ENCODE data around the gene OR2L8. TPM values are rescaled to one million over a fixed set of nuclear protein-coding genes. Genes with fewer than 3 reads are reported as not detected.
A peak's percentile ranks its signal among the peaks of the same experiment; 100 is the strongest.

Gene OR2L8, protein sequence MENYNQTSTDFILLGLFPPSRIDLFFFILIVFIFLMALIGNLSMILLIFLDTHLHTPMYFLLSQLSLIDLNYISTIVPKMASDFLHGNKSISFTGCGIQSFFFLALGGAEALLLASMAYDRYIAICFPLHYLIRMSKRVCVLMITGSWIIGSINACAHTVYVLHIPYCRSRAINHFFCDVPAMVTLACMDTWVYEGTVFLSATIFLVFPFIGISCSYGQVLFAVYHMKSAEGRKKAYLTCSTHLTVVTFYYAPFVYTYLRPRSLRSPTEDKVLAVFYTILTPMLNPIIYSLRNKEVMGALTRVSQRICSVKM
- not detected in 2 replicates for total RNA-seq (2014; rRNA removed; shearing (Covaris generic))

GRCh38 chr1:247948558-247948957 is at the start of gene OR2L8:
Gene OR2L8, plus strand, starts transcription at chr1:247948858. Its CDS starts 0 bp downstream, at chr1:247948858.
- no peak for DNase-seq (ENCODE audit: low read depth)

DNA sequence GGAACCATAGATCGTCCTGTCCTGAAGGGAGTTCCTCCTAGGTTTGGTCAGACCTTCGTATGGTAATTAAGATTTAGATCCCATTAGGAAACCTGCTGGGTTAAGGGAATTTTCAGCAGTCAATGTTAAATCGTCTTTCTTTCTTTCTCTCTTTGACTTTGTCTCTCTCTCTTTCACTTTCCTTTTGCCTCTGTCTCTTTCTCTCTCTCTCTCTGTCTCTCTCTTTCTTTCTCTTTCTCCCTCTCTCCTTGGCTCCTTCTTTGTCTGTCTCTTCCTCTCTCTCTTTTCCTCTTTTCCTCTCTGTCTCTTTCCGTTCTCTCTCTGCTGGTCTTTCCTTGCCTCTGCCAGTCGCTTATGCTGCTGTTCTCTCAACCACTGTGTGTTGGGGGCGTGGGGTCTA is 44.5 kb upstream of the OR2L8 start:
- no peak for DNase-seq (ENCODE audit: low read depth)

- DNase-seq (ENCODE audit: low read depth) = no peak
These were observed 43.5 kb upstream of the OR2L8 start for GRCh38 chr1:247905181-247905580.

DNA sequence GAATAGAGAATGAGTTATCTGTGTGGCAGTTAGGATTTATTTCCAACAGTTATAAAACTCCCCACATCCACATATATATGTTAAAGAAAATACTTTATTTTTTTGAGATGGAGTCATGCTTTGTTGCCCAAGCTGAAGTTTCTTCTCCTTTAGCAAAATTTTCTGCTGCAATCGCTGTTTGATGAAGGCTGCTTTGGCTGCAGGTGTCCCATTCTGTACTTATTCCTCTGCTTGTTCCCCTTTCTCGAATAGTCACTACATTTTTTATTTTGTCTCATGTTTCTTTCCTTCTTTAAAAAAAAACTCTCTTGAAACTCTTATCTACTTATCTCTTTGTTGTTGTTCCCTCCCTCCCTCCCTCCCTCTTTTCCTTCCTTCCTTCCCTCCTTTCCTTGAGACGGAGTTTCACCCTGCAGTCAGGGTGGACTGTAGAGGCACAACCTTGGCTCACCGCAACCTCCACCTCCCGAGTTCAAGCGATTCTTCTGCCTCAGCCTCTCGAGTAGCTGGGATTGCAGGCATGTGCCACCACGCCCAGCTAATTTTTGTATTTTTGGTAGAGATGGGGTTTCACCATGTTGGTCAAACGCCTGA is 42.7 kb upstream of the OR2L8 start:
- DNase-seq (ENCODE audit: low read depth) = no peak

GRCh38 chr1:247906504-247907047 is 42.1 kb upstream of the OR2L8 start:
- peak; percentile 74 for DNase-seq (ENCODE audit: low read depth)

DNA sequence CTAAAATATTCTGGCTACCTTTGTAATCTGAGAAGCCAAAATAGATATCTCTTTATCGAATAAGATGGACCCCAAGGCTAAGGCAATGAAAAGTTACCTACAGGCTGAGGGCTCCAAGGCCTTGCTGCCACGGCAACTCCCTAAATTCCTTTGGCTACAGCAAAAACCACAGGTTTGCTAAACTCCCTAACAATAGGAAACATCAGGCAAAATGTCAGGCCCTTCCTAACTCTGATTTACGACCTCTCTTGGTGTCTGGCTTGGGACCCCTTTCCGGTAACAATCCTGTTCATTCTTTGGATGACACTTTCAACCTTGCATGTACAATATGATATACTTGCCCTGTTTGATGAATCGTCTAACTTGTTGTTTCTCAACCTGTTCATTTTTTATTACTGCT is 39.9 kb upstream of the OR2L8 start:
- DNase-seq (ENCODE audit: low read depth) = no peak

DNA sequence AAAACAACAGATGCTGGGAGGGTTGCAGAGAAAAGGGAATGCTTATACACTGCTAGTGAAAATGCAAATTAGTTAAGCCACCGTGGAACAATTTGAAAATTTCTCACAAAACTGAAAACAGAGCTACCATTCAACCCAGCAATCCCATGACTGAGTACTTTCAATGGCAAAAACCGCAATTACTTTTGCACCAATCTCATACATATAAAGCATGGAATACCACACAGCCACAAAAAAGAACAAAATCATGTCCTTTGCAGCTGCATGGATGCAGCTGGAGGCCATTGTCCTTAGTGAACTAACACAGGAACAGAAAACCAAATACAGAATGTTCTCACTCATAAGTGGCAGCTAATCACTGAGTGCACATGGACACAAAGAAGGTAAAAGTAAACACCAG is 34.9 kb upstream of the OR2L8 start:
- no peak for DNase-seq (ENCODE audit: low read depth)

DNA sequence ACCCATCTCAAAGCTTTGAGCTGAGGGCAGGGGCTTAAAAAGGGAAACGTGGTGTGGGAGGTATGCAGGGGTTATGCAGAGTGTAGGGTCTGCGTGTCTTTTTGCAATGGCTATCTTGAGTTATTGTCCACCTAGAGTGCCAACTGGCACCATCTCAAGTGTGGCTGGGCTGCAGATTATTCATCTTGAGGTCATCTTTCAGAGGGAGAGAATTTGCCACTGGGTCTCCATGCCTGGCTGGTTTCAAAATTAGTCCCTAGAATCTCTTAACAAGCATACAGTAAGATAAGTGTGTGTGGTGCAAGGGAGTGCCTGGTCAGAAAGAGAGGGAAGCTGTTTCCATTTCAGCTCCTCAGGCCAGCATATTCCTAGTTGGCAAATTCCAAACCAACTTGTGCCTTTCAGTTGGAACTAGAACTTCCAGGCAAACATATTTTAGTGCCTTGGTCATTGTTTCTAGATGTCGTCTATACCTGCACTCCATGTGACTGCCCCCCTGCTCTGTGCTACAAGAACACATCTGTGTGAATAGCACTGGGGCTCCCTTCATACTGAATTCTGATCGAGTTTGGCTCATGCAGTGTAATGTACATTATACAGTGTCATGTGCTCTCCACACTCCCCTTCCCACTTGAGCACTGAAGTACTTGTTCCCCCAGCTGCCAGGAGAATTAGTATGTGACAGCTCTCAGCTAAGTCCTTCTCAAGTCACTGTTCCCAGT is 33.6 kb upstream of the OR2L8 start:
- DNase-seq (ENCODE audit: low read depth) = peak; percentile 85

DNA sequence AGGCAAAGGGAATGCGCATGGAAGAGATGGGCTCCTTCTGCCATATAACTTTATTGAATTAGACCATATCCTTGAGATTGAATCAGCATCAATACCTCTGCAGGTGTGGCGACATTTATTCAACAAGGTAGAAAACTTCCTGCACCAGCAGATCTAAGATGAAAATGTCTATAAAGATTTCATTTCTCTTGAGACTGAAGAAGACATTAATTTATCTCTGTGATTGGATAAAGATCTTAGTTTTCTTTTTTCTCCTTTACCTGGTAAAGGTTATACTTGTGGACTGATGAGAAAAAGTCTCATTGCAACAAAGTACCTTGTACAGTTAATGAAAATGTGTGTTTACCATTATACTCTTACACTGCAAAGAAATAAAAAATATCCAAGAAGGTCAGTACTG is 28.7 kb upstream of the OR2L8 start, which contains the start of gene OR2T8:
Gene OR2T8 (plus strand): TSS at position 301 of the 400 bp plus-strand sequence. CDS start 766 bp downstream, outside the sequence.
- DNase-seq (ENCODE audit: low read depth) = no peak

DNA sequence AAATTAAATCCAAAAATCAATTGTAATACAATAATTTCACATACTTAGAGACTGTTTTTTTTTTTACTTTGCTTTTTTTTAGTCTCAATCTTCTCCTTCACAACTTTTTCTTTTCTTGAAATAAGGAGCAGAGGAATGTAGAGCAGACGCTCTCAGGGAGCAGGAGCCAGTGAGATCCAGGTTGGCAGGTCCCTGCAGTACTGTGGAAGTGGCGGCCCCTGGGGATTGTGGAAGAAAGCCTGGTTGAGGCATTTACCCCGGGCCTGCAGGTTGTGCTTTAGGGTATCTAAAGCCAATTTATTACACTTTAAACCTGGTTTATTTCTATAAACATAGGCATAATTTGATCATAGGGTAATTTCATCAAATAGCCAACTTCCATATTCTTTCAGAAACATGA is 24.7 kb upstream of the OR2L8 start:
- no peak for DNase-seq (ENCODE audit: low read depth)

- peak; percentile 46 for DNase-seq (ENCODE audit: low read depth)
These were observed 23.8 kb upstream of the OR2L8 start, which contains the start of gene OR2AJ1 for GRCh38 chr1:247924868-247925267. Gene OR2AJ1, plus strand, starts transcription at chr1:247924889. Its CDS starts 8,880 bp downstream, at chr1:247933769.

DNA sequence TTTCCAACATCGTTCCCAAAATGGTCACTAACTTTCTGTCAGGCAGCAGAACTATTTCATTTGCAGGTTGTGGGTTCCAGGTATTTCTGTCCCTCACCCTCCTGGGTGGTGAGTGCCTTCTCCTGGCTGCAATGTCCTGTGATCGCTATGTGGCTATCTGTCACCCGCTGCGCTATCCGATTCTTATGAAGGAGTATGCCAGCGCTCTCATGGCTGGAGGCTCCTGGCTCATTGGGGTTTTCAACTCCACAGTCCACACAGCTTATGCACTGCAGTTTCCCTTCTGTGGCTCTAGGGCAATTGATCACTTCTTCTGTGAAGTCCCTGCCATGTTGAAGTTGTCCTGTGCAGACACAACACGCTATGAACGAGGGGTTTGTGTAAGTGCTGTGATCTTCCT is 14.7 kb upstream of the OR2L8 start:
- no peak for DNase-seq (ENCODE audit: low read depth)

DNA sequence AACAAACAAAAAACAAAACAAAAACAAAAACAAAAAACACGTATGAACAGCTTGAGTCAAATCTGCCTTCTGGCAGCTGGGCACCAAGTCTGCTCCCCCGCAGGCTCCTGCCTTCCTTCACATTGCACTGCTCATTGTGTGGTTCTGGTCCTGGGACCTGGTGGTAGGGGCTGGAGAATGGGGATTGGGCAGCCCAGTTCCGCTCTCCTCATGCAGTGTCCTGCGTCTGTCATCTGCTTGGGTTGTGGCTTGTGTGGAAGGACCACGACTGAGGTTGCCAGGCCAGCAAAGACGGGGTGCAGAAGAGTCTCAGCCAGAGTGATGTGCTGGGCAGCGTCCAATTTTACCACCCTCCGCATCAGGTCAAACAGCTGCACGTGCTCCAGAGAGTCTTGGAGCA is 12.9 kb upstream of the OR2L8 start:
- no peak for DNase-seq (ENCODE audit: low read depth)

DNA sequence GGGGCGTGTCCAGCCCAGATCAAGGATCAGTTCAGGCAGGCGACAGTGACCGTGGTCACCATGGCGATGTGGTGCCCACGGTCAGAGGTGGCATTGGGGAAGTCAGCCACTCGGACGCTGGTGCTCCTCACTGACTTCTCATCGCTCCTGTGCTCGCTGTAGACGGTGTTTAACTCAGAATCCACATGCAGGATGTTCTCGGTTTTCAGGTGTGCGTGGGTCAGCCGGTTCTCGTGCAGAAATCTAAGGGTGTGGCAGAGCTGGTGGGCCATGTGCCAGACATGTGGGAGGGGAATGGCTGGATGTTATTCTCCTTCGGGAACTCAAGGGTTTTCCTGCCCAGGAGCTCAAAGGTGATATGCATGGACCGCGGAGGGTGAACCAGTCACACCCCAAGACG is 12.2 kb upstream of the OR2L8 start:
- DNase-seq (ENCODE audit: low read depth) = no peak

DNA sequence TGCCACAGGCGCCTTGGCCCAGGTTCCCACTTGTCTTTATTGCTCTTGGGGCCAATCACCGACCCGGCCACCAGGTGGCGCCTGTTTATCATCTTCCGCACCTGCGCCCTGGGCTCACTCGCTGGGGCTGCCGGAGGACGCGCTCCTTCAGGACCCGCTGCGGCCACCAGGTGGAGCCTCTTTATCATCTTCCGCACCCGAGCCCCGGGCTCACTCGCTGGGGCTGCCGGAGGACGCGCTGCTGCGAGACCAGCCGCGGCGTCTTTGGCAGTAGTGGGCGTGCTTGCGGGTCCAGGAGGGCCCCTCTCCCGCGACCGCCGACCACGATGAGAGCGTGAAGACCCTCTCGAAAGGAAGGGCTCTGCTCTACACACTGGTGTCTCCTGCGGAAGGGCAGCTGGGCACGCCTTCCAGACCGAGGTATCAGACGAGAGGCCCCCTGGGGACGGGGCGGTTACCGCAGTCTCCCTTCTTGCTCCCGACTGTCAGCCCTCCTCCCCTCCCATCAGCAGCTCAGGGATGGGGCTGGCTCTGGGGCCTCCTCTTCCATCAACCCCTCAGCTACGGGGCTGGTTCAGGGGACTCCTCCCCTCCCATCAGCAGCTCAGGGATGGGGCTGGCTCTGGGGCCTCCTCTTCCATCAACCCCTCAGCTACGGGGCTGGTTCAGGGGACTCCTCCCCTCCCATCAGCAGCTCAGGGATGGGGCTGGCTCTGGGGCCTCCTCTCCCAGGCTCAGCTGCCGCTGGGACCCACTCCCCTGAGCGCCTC is 11.5 kb upstream of the OR2L8 start:
- peak; percentile 92 for DNase-seq (ENCODE audit: low read depth)

GRCh38 chr1:247942624-247943023 is 6.0 kb upstream of the OR2L8 start:
- DNase-seq (ENCODE audit: low read depth) = no peak

GRCh38 chr1:247953408-247953807 is 4.8 kb downstream of the OR2L8 start:
- no peak for DNase-seq (ENCODE audit: low read depth)

DNA sequence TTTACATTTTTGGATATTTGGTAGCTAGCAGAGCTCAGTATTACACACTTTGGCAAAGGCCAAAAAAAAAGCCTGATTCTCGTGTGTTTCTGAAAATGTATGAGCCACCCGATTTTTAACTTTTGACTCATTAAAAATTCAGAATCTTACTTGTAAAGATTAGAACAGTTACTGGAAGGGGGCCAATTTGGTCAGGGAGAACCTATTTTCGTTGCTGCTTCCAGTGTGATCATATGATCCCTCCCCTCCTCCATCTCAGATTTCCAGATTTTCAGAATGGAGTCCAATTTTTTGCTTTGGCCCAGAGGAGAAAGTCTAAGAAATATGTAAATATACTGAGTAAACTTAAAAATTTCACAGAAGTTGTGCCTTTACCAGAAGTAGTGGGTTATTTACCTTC is 13.1 kb downstream of the OR2L8 start:
- DNase-seq (ENCODE audit: low read depth) = peak; percentile 23

GRCh38 chr1:247962911-247963588 is 14.4 kb downstream of the OR2L8 start:
- peak; percentile 38 for DNase-seq (ENCODE audit: low read depth)

DNA sequence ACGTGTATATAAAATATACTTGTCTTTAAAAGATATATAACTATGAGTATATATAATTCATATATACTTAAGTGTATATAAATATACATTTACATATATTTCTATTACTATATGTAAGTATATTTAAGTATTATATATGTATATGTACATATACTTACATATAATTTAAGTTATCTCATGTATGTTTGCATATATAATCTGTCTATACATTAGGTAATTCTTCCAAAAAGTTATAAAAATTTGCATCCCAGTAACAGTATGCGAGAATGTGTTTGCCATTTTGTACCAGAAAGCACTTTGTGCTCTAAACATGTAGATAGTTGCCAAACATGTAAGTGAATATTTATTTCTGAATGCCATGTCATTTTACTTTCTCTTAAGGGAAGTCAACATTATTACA is 16.3 kb downstream of the OR2L8 start, which contains the start of gene OR2AK2:
Gene OR2AK2 (plus strand): TSS at position 301 of the 400 bp plus-strand sequence. CDS start 144 bp downstream, outside the sequence.
- DNase-seq (ENCODE audit: low read depth) = no peak
